GM23338 (cell line): ENCODE measurements around the gene CLPTM1L.

Experiments used
- EZH2phosphoT487 ChIP-seq: fragments of 200-600 bp; sonication (generic); IDR thresholded peaks from one replicate; pipeline ENCODE4 v1.8.1; 2018; ENCODE audit warnings: antibody characterized with exemption; ENCODE audit not compliant: unreplicated experiment
- NANOG ChIP-seq: IDR thresholded peaks from 2 replicates; pipeline ENCODE4 v1.6.1; 2016; ENCODE audit warnings: antibody characterized with exemption, borderline replicate concordance
- POLR2AphosphoS5 ChIP-seq: IDR thresholded peaks from 2 replicates; pipeline ENCODE4 v1.6.1; 2016; ENCODE audit warnings: antibody characterized with exemption, low read depth
- REST ChIP-seq: IDR thresholded peaks from one replicate; pipeline ENCODE4 v1.6.1; 2018; ENCODE audit warnings: antibody characterized with exemption; ENCODE audit not compliant: unreplicated experiment
- TF ChIP-seq, protein P1 (sequence below), 2 experiments: fragments of 200-600 bp in 1 of 2; sonication (generic) in 1 of 2; conservative IDR thresholded peaks; 2 replicates each; pipeline versions ENCODE4 v1.5.1 to v1.6.1; 2016 to 2017; ENCODE audit warnings: antibody characterized with exemption in 2 of 2, low read depth in 2 of 2, mild to moderate bottlenecking in 2 of 2, moderate library complexity in 1 of 2

GRCh38 chr5:1288439-1289335 is 56.2 kb downstream of the CLPTM1L start:
- TF ChIP-seq NANOG (no peak), REST (no peak), POLR2AphosphoS5 (no peak), EZH2phosphoT487 (no peak)
- TF ChIP-seq, protein P1, sequence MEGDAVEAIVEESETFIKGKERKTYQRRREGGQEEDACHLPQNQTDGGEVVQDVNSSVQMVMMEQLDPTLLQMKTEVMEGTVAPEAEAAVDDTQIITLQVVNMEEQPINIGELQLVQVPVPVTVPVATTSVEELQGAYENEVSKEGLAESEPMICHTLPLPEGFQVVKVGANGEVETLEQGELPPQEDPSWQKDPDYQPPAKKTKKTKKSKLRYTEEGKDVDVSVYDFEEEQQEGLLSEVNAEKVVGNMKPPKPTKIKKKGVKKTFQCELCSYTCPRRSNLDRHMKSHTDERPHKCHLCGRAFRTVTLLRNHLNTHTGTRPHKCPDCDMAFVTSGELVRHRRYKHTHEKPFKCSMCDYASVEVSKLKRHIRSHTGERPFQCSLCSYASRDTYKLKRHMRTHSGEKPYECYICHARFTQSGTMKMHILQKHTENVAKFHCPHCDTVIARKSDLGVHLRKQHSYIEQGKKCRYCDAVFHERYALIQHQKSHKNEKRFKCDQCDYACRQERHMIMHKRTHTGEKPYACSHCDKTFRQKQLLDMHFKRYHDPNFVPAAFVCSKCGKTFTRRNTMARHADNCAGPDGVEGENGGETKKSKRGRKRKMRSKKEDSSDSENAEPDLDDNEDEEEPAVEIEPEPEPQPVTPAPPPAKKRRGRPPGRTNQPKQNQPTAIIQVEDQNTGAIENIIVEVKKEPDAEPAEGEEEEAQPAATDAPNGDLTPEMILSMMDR (conservative IDR thresholded peaks at IDR 0.05; ENCODE audit: low read depth in 2 of 2) = no peak
